ENCODE measurements around the gene EIF2AK3. TPM values are rescaled to one million over a fixed set of nuclear protein-coding genes. Genes with fewer than 3 reads are reported as not detected.

Gene EIF2AK3
- total RNA-seq, 1 donor from 2014 or later = 24.3 TPM

DNA sequence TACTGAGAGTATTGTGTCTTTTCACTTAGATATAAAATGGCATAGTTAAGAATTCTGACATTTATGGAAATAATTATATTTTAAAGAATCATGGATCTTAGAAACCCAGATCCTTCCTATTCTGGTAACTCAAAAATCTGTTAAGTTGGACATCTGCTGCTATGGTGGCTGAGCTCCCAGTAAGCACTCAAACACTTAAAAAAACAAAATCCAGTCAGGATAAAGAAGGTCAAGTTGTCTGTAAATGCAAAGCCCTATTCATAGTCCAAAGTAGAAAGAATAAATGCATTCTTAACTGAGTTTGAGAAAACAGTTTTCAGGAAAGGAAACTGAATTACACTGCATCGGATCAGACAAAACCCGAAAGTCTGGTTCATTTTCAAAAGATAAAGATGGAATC lies 35.6 kb downstream of the EIF2AK3 start:
- TF ChIP-seq, protein P1, sequence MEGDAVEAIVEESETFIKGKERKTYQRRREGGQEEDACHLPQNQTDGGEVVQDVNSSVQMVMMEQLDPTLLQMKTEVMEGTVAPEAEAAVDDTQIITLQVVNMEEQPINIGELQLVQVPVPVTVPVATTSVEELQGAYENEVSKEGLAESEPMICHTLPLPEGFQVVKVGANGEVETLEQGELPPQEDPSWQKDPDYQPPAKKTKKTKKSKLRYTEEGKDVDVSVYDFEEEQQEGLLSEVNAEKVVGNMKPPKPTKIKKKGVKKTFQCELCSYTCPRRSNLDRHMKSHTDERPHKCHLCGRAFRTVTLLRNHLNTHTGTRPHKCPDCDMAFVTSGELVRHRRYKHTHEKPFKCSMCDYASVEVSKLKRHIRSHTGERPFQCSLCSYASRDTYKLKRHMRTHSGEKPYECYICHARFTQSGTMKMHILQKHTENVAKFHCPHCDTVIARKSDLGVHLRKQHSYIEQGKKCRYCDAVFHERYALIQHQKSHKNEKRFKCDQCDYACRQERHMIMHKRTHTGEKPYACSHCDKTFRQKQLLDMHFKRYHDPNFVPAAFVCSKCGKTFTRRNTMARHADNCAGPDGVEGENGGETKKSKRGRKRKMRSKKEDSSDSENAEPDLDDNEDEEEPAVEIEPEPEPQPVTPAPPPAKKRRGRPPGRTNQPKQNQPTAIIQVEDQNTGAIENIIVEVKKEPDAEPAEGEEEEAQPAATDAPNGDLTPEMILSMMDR (IDR thresholded peaks at IDR 0.05; ENCODE audit: unreplicated experiment) = no peak
- no peaks in the 10 kb centered on the region for H3K9me3 Mint-ChIP-seq
- no peak for DNase-seq (ENCODE audit: low spot score in 2 of 2, unreplicated experiment in 2 of 2)
- H3K27ac Mint-ChIP-seq = peak overlapping the region; percentile 69
- no peak overlapping the region for H3K4me3 Mint-ChIP-seq
- peaks cover 20% of the 10 kb centered on the region for H3K36me3 Mint-ChIP-seq
- H3K27me3 Mint-ChIP-seq (ENCODE audit: low read depth) = no peaks in the 10 kb centered on the region
- peaks cover 6% of the 10 kb centered on the region for H3K4me1 Mint-ChIP-seq

DNA sequence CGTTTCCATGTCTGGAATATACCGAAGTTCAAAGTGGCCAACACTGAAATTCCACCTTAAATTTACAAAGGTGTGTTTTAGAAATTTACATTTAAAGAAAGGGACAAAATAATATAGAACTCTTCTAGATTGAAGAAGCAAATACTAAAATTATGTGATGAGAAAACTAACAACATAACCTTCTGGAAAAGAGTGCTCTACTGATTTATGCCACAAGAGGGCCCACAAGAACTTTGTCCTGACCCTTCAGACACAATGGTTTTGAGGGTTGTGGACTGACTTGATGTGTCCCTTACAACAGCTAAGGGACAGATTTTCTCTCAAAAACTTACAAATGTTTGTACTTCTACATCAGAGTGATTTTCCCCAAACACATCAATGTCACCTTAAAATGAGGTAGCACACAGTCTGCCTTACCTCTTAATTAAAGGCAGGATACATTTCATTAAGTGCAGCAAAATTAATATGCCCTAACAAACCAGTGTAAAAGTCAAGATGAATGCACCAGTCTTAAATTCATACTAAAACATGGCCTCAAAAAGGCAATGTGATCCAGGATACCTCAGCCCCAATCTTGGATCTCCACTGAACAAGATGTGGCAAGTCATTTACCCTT lies 36.2 kb downstream of the EIF2AK3 start:
- TF ChIP-seq, protein P1 (IDR thresholded peaks at IDR 0.05; ENCODE audit: unreplicated experiment) = peak; percentile 84
- no peak overlapping the region for H3K4me3 Mint-ChIP-seq
- no peaks in the 10 kb centered on the region for H3K9me3 Mint-ChIP-seq
- no peaks in the 10 kb centered on the region for H3K27me3 Mint-ChIP-seq (ENCODE audit: low read depth)
- H3K27ac Mint-ChIP-seq = peak overlapping the region; percentile 40
- H3K36me3 Mint-ChIP-seq = peaks cover 20% of the 10 kb centered on the region
- peaks cover 6% of the 10 kb centered on the region for H3K4me1 Mint-ChIP-seq
- no peak for DNase-seq (ENCODE audit: low spot score in 2 of 2, unreplicated experiment in 2 of 2)

DNA sequence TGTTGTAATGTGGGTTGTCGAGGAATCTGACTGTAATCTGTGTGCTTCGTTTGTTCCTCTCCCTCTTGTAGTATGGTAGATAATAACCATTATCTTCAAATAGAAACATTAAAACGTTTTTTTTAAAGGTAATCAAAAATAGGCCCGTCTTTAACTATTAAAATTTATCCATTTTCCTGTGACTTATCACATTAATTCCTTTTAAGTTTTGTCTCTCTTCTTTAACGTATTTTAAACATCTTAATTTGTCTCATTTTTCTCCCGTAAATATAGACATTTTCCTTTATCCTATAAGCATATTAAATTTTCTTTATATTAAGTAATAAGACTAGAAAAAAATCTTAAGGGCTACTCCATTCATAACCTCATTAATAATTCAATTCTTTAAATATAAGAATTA lies 41.3 kb downstream of the EIF2AK3 start:
- no peaks in the 10 kb centered on the region for H3K27me3 Mint-ChIP-seq (ENCODE audit: low read depth)
- no peak overlapping the region for H3K27ac Mint-ChIP-seq
- TF ChIP-seq, protein P1 (IDR thresholded peaks at IDR 0.05; ENCODE audit: unreplicated experiment) = no peak
- no peaks in the 10 kb centered on the region for H3K4me1 Mint-ChIP-seq
- peaks cover 26% of the 10 kb centered on the region for H3K36me3 Mint-ChIP-seq
- H3K9me3 Mint-ChIP-seq = no peaks in the 10 kb centered on the region
- no peak overlapping the region for H3K4me3 Mint-ChIP-seq
- DNase-seq (ENCODE audit: low spot score in 2 of 2, unreplicated experiment in 2 of 2) = no peak

DNA sequence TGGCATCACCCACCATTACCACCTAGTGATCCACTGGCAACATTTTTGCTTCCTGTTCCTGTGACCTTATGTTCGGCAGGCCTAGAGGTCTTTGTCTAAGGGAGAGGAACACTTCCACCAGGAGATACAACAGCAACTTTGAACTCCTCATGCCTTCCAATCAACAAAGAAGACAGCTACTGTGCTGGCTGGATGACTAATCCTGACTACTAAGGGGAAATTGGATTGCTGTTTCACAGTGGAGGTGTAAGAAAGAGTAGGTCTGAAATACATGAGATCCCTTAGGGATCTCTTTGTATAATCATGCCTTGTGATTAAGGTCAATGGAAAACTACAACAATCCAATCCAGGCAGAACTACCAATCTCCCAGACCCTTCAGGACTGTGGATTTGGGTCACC lies 45.2 kb downstream of the EIF2AK3 start:
- H3K4me1 Mint-ChIP-seq = no peaks in the 10 kb centered on the region
- no peaks in the 10 kb centered on the region for H3K27me3 Mint-ChIP-seq (ENCODE audit: low read depth)
- no peak overlapping the region for H3K4me3 Mint-ChIP-seq
- TF ChIP-seq, protein P1 (IDR thresholded peaks at IDR 0.05; ENCODE audit: unreplicated experiment) = no peak
- no peak overlapping the region for H3K27ac Mint-ChIP-seq
- peaks cover 26% of the 10 kb centered on the region for H3K36me3 Mint-ChIP-seq
- H3K9me3 Mint-ChIP-seq = no peaks in the 10 kb centered on the region
- no peak for DNase-seq (ENCODE audit: low spot score in 2 of 2, unreplicated experiment in 2 of 2)

DNA sequence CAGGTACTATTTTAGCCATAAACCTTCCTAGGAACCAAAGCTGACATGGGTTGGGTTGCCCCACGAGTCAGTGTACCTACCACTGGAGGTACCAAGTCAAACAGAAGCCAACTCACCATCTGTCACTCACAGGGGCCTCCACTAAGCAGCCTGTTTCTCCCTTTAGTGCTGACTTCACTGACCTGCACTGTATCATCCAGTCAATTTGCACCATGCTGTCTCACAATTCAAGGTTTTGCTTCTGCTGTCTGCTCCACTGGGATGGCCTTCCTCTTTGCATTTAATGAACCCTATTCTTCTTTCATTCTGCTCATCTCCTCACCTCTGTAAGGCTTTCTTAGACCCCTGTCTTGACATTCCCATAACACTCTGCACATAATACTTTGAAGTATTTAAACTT lies 47.2 kb downstream of the EIF2AK3 start:
- no peak for DNase-seq (ENCODE audit: low spot score in 2 of 2, unreplicated experiment in 2 of 2)
- Mint-ChIP-seq H3K36me3 (peaks cover 26% of the 10 kb centered on the region), H3K4me3 (no peak overlapping the region), H3K27me3 (ENCODE audit: low read depth) (no peaks in the 10 kb centered on the region), H3K4me1 (no peaks in the 10 kb centered on the region), H3K27ac (no peak overlapping the region), H3K9me3 (no peaks in the 10 kb centered on the region)
- TF ChIP-seq, protein P1 (IDR thresholded peaks at IDR 0.05; ENCODE audit: unreplicated experiment) = no peak

DNA sequence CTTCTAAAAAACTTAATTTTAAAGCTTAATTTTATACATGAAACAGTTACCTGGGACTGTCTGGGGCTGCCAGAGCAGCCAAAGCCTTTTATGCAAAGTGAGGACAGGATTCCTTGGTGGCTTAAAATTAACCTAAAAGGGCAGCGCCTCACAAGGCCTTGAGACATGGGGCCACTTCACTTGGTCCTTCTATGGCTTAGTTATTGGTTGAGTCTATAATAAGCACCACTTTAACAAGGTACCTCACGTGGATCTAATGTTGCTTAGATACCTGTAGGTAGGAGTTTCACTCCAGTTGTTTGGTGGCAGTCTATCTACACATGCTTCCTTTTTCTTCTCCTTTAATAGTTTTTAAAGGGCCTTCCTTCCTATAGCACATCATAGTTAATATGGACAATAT lies 51.6 kb downstream of the EIF2AK3 start:
- no peaks in the 10 kb centered on the region for H3K27me3 Mint-ChIP-seq (ENCODE audit: low read depth)
- DNase-seq (ENCODE audit: low spot score in 2 of 2, unreplicated experiment in 2 of 2) = no peak
- H3K4me1 Mint-ChIP-seq = no peaks in the 10 kb centered on the region
- H3K4me3 Mint-ChIP-seq = no peak overlapping the region
- H3K9me3 Mint-ChIP-seq = no peaks in the 10 kb centered on the region
- TF ChIP-seq, protein P1 (IDR thresholded peaks at IDR 0.05; ENCODE audit: unreplicated experiment) = no peak
- H3K27ac Mint-ChIP-seq = no peak overlapping the region
- H3K36me3 Mint-ChIP-seq = peaks cover 30% of the 10 kb centered on the region
